Smooth muscle cell (in vitro differentiated cells): ENCODE data around the gene TBL1XR1. TPM values are rescaled to one million over a fixed set of nuclear protein-coding genes. Genes with fewer than 3 reads are reported as not detected.
A peak's percentile ranks its signal among the peaks of the same experiment; 100 is the strongest.

Experiments used
- DNase-seq: peaks from one replicate; lab custom pipeline; 2025; ENCODE audit not compliant: unreplicated experiment; lab: John Stamatoyannopoulos, UW
- H2AFZ ChIP-seq: fragments of 200-600 bp; sonication (generic); 2 replicates; pipeline ENCODE4 v1.6.0; 2016; ENCODE audit warnings: antibody characterized with exemption, low read depth, mild to moderate bottlenecking
- H3F3A ChIP-seq: fragments of 200-600 bp; sonication (generic); 2 replicates; pipeline ENCODE4 v1.6.0; 2017; ENCODE audit warnings: antibody characterized with exemption, low read depth
- H3K27ac ChIP-seq: fragments of 200-600 bp; sonication (generic); 2 replicates; pipeline ENCODE4 v1.5.1; 2016; ENCODE audit warnings: low read depth, mild to moderate bottlenecking
- H3K27me3 ChIP-seq: fragments of 200-600 bp; sonication (generic); 2 replicates; pipeline ENCODE4 v1.6.1; 2016; ENCODE audit warnings: low read depth, mild to moderate bottlenecking
- H3K36me3 ChIP-seq: fragments of 200-600 bp; sonication (generic); 2 replicates; pipeline ENCODE4 v1.5.1; 2016; ENCODE audit warnings: low read depth
- H3K4me1 ChIP-seq: fragments of 200-600 bp; sonication (generic); 2 replicates; pipeline ENCODE4 v1.5.1; 2016; ENCODE audit warnings: low read depth
- H3K4me2 ChIP-seq: fragments of 200-600 bp; sonication (generic); 2 replicates; pipeline ENCODE4 v1.6.0; 2016; ENCODE audit warnings: mild to moderate bottlenecking
- H3K4me3 ChIP-seq: fragments of 200-600 bp; sonication (generic); 2 replicates; pipeline ENCODE4 v1.5.1; 2016; ENCODE audit warnings: mild to moderate bottlenecking
- H3K79me2 ChIP-seq: fragments of 200-600 bp; sonication (generic); 2 replicates; pipeline ENCODE4 v1.6.0; 2016; ENCODE audit warnings: low read depth, mild to moderate bottlenecking
- H3K9ac ChIP-seq: fragments of 200-600 bp; sonication (generic); 2 replicates; pipeline ENCODE4 v1.6.0; 2016; ENCODE audit warnings: low read depth
- H3K9me3 ChIP-seq: fragments of 200-600 bp; sonication (generic); replicated peaks from 2 replicates; pipeline ENCODE4 v1.5.1; 2016; ENCODE audit warnings: low read depth
- H4K20me1 ChIP-seq: fragments of 200-600 bp; sonication (generic); 2 replicates; pipeline ENCODE4 v1.6.0; 2016; ENCODE audit warnings: low read depth
- WGBS: methylation state at CpG from one replicate; pipeline ENCODE4 v1.1.7; 2016; ENCODE audit warnings: low lambda C conversion rate; 5-methylcytosine and 5-hydroxymethylcytosine counted together
- polyA plus RNA-seq: library from polyadenylated mRNA; unstranded; fragments of >200 nt; fragmentation: Nextera tagmentation; extraction: Ambion mirVana; gene quantifications from 2 replicates; pipeline ENCODE4 v1.2.1, GENCODE V29; 2016
- total RNA-seq: library from RNA; depleted of rRNA; stranded (reverse); fragments of >200 nt; gene quantifications from 2 replicates; pipeline ENCODE4 v1.2.3, GENCODE V29; 2014
- TF ChIP-seq, protein P1 (sequence below): fragments of 200-600 bp; sonication (generic); IDR thresholded peaks from 2 replicates; pipeline ENCODE4 v1.5.1; 2017; ENCODE audit warnings: borderline replicate concordance, mild to moderate bottlenecking, antibody characterized with exemption; ENCODE audit not compliant: insufficient read depth, poor library complexity, severe bottlenecking

The TBL1XR1 gene
- total and polyA plus RNA-seq, 2 experiments from 2014 or later, result 19.9 to 115 TPM

GRCh38 chr3:177037241-177037640 lies 160.0 kb downstream of the TBL1XR1 start:
- WGBS, result 86% methylated on average over 4 of the region's 4 CpGs
- TF ChIP-seq, protein P1, sequence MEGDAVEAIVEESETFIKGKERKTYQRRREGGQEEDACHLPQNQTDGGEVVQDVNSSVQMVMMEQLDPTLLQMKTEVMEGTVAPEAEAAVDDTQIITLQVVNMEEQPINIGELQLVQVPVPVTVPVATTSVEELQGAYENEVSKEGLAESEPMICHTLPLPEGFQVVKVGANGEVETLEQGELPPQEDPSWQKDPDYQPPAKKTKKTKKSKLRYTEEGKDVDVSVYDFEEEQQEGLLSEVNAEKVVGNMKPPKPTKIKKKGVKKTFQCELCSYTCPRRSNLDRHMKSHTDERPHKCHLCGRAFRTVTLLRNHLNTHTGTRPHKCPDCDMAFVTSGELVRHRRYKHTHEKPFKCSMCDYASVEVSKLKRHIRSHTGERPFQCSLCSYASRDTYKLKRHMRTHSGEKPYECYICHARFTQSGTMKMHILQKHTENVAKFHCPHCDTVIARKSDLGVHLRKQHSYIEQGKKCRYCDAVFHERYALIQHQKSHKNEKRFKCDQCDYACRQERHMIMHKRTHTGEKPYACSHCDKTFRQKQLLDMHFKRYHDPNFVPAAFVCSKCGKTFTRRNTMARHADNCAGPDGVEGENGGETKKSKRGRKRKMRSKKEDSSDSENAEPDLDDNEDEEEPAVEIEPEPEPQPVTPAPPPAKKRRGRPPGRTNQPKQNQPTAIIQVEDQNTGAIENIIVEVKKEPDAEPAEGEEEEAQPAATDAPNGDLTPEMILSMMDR, result no peak
- Histone ChIP-seq H3K4me3 (no peak overlapping the region), H3K4me2 (no peak overlapping the region), H3K9me3 (no peaks in the 10 kb centered on the region), H3K79me2 (peaks cover 19% of the 10 kb centered on the region), H3K27me3 (no peaks in the 10 kb centered on the region), H3K27ac (no peak overlapping the region), H3K4me1 (no peaks in the 10 kb centered on the region), H3K9ac (no peak overlapping the region), H3K36me3 (peaks cover 21% of the 10 kb centered on the region), H4K20me1 (peaks cover 22% of the 10 kb centered on the region), H2AFZ (no peak overlapping the region), H3F3A (peaks cover 13% of the 10 kb centered on the region)
- DNase-seq, result no peak

GRCh38 chr3:177035676-177036075 lies 161.6 kb downstream of the TBL1XR1 start:
- Histone ChIP-seq H3K27ac (no peak overlapping the region), H3K79me2 (peaks cover 19% of the 10 kb centered on the region), H4K20me1 (peaks cover 15% of the 10 kb centered on the region), H3K4me2 (no peak overlapping the region), H3K9me3 (no peaks in the 10 kb centered on the region), H2AFZ (no peak overlapping the region), H3F3A (peaks cover 12% of the 10 kb centered on the region), H3K4me3 (no peak overlapping the region), H3K27me3 (no peaks in the 10 kb centered on the region), H3K4me1 (no peaks in the 10 kb centered on the region), H3K9ac (no peak overlapping the region), H3K36me3 (peaks cover 31% of the 10 kb centered on the region)
- no peak for DNase-seq
- TF ChIP-seq, protein P1, result no peak
- 96% methylated on average over 4 of the region's 4 CpGs for WGBS

GRCh38 chr3:177034832-177035475 lies 162.3 kb downstream of the TBL1XR1 start:
- H3K9ac ChIP-seq, result no peak overlapping the region
- H4K20me1 ChIP-seq, result peaks cover 8% of the 10 kb centered on the region
- peaks cover 36% of the 10 kb centered on the region for H3K36me3 ChIP-seq
- H3K4me1 ChIP-seq, result no peaks in the 10 kb centered on the region
- H3K4me3 ChIP-seq, result no peak overlapping the region
- DNase-seq, result no peak
- no peaks in the 10 kb centered on the region for H3K27me3 ChIP-seq
- H3K4me2 ChIP-seq, result no peak overlapping the region
- WGBS, result 100% methylated on average over 3 of the region's 3 CpGs
- H3K27ac ChIP-seq, result peak overlapping the region; percentile 15
- peaks cover 6% of the 10 kb centered on the region for H3F3A ChIP-seq
- H3K79me2 ChIP-seq, result peaks cover 18% of the 10 kb centered on the region
- TF ChIP-seq, protein P1, result no peak
- H3K9me3 ChIP-seq, result no peaks in the 10 kb centered on the region
- no peak overlapping the region for H2AFZ ChIP-seq
